ENCODE data around the gene TMC3.

DNA sequence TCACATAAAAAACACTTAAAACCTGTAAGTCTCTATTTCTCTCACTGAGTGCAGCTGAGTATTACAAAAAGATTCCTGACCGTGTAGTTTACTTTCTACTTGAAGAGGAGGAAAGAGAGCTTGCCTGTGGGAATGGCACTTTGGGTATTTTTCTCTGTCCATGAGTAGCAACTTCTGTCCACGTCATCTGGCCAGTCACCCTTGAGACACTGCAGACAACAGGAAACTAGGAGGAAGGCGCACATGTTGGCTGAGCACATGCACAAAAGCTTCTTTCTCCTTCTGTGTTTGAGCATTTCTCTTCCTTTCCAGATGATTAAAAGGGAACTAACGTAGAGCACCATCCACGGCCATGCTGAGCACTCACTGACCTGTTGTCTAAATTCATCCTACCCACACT is 69.8 kb downstream of the TMC3 start:
- TF ChIP-seq, protein P1, sequence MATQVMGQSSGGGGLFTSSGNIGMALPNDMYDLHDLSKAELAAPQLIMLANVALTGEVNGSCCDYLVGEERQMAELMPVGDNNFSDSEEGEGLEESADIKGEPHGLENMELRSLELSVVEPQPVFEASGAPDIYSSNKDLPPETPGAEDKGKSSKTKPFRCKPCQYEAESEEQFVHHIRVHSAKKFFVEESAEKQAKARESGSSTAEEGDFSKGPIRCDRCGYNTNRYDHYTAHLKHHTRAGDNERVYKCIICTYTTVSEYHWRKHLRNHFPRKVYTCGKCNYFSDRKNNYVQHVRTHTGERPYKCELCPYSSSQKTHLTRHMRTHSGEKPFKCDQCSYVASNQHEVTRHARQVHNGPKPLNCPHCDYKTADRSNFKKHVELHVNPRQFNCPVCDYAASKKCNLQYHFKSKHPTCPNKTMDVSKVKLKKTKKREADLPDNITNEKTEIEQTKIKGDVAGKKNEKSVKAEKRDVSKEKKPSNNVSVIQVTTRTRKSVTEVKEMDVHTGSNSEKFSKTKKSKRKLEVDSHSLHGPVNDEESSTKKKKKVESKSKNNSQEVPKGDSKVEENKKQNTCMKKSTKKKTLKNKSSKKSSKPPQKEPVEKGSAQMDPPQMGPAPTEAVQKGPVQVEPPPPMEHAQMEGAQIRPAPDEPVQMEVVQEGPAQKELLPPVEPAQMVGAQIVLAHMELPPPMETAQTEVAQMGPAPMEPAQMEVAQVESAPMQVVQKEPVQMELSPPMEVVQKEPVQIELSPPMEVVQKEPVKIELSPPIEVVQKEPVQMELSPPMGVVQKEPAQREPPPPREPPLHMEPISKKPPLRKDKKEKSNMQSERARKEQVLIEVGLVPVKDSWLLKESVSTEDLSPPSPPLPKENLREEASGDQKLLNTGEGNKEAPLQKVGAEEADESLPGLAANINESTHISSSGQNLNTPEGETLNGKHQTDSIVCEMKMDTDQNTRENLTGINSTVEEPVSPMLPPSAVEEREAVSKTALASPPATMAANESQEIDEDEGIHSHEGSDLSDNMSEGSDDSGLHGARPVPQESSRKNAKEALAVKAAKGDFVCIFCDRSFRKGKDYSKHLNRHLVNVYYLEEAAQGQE (IDR thresholded peaks at IDR 0.05), result no peak
- no peak for TF ChIP-seq KDM1A (IDR thresholded peaks at IDR 0.05; ENCODE audit: low read depth)
- no peak for TF ChIP-seq POLR2A (IDR thresholded peaks at IDR 0.05; ENCODE audit: low read length)
- no peak for TF ChIP-seq JUNB (IDR thresholded peaks at IDR 0.05)
- TF ChIP-seq, protein P2, sequence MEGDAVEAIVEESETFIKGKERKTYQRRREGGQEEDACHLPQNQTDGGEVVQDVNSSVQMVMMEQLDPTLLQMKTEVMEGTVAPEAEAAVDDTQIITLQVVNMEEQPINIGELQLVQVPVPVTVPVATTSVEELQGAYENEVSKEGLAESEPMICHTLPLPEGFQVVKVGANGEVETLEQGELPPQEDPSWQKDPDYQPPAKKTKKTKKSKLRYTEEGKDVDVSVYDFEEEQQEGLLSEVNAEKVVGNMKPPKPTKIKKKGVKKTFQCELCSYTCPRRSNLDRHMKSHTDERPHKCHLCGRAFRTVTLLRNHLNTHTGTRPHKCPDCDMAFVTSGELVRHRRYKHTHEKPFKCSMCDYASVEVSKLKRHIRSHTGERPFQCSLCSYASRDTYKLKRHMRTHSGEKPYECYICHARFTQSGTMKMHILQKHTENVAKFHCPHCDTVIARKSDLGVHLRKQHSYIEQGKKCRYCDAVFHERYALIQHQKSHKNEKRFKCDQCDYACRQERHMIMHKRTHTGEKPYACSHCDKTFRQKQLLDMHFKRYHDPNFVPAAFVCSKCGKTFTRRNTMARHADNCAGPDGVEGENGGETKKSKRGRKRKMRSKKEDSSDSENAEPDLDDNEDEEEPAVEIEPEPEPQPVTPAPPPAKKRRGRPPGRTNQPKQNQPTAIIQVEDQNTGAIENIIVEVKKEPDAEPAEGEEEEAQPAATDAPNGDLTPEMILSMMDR (IDR thresholded peaks at IDR 0.05), result no peak
- TF ChIP-seq PHF8 (IDR thresholded peaks at IDR 0.05; ENCODE audit: borderline replicate concordance, low read depth), result no peak
- TF ChIP-seq JUN (IDR thresholded peaks at IDR 0.05), result no peak
- no peak for TF ChIP-seq MAZ (IDR thresholded peaks at IDR 0.05; ENCODE audit: borderline replicate concordance, low read depth, low read length)
